ENCODE results near the gene HSDL2.
A peak's percentile ranks its signal among the peaks of the same experiment; 100 is the strongest.
"Not testable (repeated sequence)": the region's sequence is repeated elsewhere in the genome, so short reads cannot be mapped to it uniquely, and the experiment has no call there.

HSDL2 gene

GRCh38 chr9:112380102-112380824 is at the start of gene HSDL2:
HSDL2 (plus strand) TSS chr9:112380108; CDS start chr9:112380164, 56 bp downstream.
- no peak for DNase-seq (ENCODE audit: low spot score)

- no peak for DNase-seq (ENCODE audit: low spot score)
Observed at GRCh38 chr9:112331674-112331952, 48.3 kb upstream of the HSDL2 start.

GRCh38 chr9:112332214-112332613 is 47.7 kb upstream of the HSDL2 start:
- no peak for DNase-seq (ENCODE audit: low spot score)

- DNase-seq (ENCODE audit: low spot score): no peak
Observed at GRCh38 chr9:112332674-112332976, 47.3 kb upstream of the HSDL2 start.

GRCh38 chr9:112332977-112333638 is 46.8 kb upstream of the HSDL2 start, which contains the start of gene PTBP3:
PTBP3 (minus strand) TSS chr9:112333619; CDS start chr9:112297865, 35,754 bp downstream.
- DNase-seq (ENCODE audit: low spot score): peak; percentile 86

GRCh38 chr9:112333639-112334431 is 46.1 kb upstream of the HSDL2 start:
- peak; percentile 99 for DNase-seq (ENCODE audit: low spot score)

GRCh38 chr9:112334432-112334841 is 45.5 kb upstream of the HSDL2 start:
- no peak for DNase-seq (ENCODE audit: low spot score)

GRCh38 chr9:112337547-112337946 is 42.4 kb upstream of the HSDL2 start:
- no peak for DNase-seq (ENCODE audit: low spot score)

GRCh38 chr9:112338561-112338960 is 41.3 kb upstream of the HSDL2 start:
- no peak for DNase-seq (ENCODE audit: low spot score)

- no peak for DNase-seq (ENCODE audit: low spot score)
Observed at GRCh38 chr9:112339886-112340285, 40.0 kb upstream of the HSDL2 start.

GRCh38 chr9:112341730-112342129 is 38.2 kb upstream of the HSDL2 start:
- no peak for DNase-seq (ENCODE audit: low spot score)

- no peak for DNase-seq (ENCODE audit: low spot score)
Observed at GRCh38 chr9:112348257-112349007, 31.5 kb upstream of the HSDL2 start.

GRCh38 chr9:112349008-112349333 is 30.9 kb upstream of the HSDL2 start:
- no peak for DNase-seq (ENCODE audit: low spot score)

- DNase-seq (ENCODE audit: low spot score): no peak
Observed at GRCh38 chr9:112351184-112351583, 28.7 kb upstream of the HSDL2 start.

GRCh38 chr9:112352209-112352608 is 27.7 kb upstream of the HSDL2 start:
- no peak for DNase-seq (ENCODE audit: low spot score)

- DNase-seq (ENCODE audit: low spot score): no peak
Observed at GRCh38 chr9:112354081-112354743, 25.7 kb upstream of the HSDL2 start.

GRCh38 chr9:112355427-112355897 is 24.4 kb upstream of the HSDL2 start:
- no peak for DNase-seq (ENCODE audit: low spot score)

GRCh38 chr9:112360047-112360804 is 19.7 kb upstream of the HSDL2 start:
- no peak for DNase-seq (ENCODE audit: low spot score)

- DNase-seq (ENCODE audit: low spot score): no peak
Observed at GRCh38 chr9:112361601-112362000, 18.3 kb upstream of the HSDL2 start.

GRCh38 chr9:112364761-112365160 is 15.1 kb upstream of the HSDL2 start:
- no peak for DNase-seq (ENCODE audit: low spot score)

- not testable (repeated sequence) for DNase-seq (ENCODE audit: low spot score)
Observed at GRCh38 chr9:112365257-112365656, 14.7 kb upstream of the HSDL2 start.
